ENCODE measurements around the gene USH1G.

USH1G gene

DNA sequence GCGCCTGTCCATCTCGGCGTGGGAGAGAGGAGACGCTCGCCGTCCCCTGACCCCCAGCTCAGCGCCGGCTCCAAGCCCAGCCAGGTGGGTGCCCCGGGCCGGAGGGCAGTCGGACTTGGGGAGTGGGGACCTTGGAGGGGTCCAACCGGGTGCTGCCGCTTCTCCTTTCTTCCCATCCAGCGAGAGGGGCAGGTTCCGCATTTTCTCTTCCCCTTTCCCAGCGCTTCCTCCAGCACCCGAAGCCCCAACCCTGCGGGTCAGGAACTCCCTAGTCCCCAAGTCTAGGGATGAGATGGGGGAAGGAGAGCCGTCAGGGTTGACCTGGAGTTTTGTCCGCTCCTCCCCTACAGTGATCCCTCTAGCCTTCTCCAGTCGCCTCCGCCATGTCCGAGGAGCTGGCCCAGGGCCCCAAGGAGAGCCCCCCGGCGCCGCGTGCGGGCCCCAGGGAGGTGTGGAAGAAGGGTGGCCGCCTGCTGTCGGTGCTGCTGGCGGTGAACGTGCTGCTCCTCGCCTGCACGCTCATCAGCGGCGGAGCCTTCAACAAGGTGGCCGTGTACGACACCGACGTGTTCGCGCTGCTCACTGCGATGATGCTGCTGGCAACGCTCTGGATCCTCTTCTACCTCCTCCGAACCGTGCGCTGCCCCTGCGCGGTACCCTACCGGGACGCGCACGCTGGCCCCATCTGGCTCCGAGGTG, 1.3 kb upstream of the USH1G start, which contains the start of gene OTOP2:
Gene OTOP2, plus strand, starts transcription at position 24 of the 699 bp plus-strand sequence. Its CDS starts 360 bp downstream, at position 384.
- no peaks in the 10 kb centered on the region for H3K4me1 ChIP-seq (ENCODE audit: control insufficient read depth, insufficient read depth, low read length, poor library complexity, severe bottlenecking)
- H3K36me3 ChIP-seq (ENCODE audit: control insufficient read depth, insufficient read depth, low read length): no peaks in the 10 kb centered on the region
- no peaks in the 10 kb centered on the region for H3K9me3 ChIP-seq (ENCODE audit: control insufficient read depth, low read length)
- H3K27ac ChIP-seq (ENCODE audit: low read depth, low read length, severe bottlenecking): no peak within 1 kb of the TSS
- WGBS, 2 experiments (ENCODE audit: insufficient coverage in 2 of 2): 6 to 11% methylated on average over 37 to 43 of the region's 54 CpGs
- peak within 1 kb of the TSS; percentile 29 for H3K4me3 ChIP-seq (ENCODE audit: extremely low read depth, insufficient read depth, low read length, poor library complexity, severe bottlenecking)

DNA sequence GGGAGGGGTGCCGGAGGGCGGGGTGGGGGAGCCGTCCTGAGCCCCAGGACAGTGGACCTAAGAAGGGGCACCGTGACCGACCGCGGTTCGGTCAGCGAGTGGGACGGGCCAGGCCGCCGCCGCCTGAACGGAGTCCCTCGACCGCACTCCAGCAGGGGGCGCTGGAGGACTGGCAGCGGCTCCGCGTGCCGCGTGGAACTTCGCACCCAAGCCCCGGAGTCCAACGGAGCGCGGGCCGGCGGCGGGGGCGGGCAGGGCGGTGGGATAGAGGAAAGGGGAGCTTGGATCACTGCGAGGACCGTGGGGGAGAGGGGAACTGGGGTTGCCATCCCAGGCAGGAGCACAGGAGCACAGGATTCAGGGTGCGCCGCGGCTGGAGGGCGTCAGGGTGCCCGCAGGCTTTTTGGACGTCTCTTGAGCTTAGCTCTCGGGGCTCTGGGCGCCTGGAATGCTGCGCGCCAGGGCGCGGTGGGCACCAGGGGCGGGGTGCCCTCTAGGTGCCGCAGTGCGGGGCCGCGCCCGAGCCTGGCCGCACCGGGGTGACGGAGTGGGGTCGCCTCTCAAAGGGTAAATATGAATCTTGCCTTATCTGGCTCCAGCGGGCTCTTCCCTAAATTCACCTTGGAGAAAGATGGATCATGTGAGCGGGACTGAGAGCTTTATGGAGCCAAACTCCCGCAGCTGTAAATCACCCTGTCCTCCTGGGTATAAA, 639 bp upstream of the USH1G start:
- no peaks in the 10 kb centered on the region for H3K9me3 ChIP-seq (ENCODE audit: control insufficient read depth, low read length)
- H3K4me3 ChIP-seq (ENCODE audit: extremely low read depth, insufficient read depth, low read length, poor library complexity, severe bottlenecking): peak overlapping the region; percentile 29
- no peaks in the 10 kb centered on the region for H3K4me1 ChIP-seq (ENCODE audit: control insufficient read depth, insufficient read depth, low read length, poor library complexity, severe bottlenecking)
- H3K27ac ChIP-seq (ENCODE audit: low read depth, low read length, severe bottlenecking): no peak overlapping the region
- 8 to 10% methylated on average over 38 to 43 of the region's 59 CpGs for WGBS, 2 experiments (ENCODE audit: insufficient coverage in 2 of 2)
- H3K36me3 ChIP-seq (ENCODE audit: control insufficient read depth, insufficient read depth, low read length): no peaks in the 10 kb centered on the region

DNA sequence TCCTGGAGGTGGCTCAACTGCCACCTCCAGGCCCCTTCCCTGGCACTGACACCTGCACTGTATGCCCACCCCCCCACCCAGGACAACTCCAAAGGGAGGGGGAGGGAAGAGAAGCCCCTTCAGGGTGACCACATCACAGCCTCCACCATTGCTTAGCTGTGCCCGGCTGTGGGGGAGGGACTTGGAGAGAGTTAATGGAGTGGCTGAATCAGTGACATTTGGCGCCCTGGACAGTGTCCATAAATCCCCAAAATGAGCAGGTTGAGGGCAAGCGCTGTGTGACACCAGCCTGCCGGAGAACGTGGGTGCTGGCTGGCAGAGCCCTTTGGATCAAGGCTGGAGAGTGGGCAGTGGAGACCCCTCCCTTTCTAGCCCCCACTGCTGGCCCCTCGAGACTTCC, 883 bp downstream of the USH1G start:
- Histone ChIP-seq H3K27ac (ENCODE audit: low read depth, low read length, severe bottlenecking) (no peak overlapping the region), H3K9me3 (ENCODE audit: control insufficient read depth, low read length) (no peaks in the 10 kb centered on the region), H3K4me1 (ENCODE audit: control insufficient read depth, insufficient read depth, low read length, poor library complexity, severe bottlenecking) (no peaks in the 10 kb centered on the region), H3K36me3 (ENCODE audit: control insufficient read depth, insufficient read depth, low read length) (no peaks in the 10 kb centered on the region), H3K4me3 (ENCODE audit: extremely low read depth, insufficient read depth, low read length, poor library complexity, severe bottlenecking) (no peak overlapping the region)
- WGBS, 2 experiments (ENCODE audit: insufficient coverage in 2 of 2): 82 to 85% methylated on average over 5 to 6 of the region's 6 CpGs

DNA sequence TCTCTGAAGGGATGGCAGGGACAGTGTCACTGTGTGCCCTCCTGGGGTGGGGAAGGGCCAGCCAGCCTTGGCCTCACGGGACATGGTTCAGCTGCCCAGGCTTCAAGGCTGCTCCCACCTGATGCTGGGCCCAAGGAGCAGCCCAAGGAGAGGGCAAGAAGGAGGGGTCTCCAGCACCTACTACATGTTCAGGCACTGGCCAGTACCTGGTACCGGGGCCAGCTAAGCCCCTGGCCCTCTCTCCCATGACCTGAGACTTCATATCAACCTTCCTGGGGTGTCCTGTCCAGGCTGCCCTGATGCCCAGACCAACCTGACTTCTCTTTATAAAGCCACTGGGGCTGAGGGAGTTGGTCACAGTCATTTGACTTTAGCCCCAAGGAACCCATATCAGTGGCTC, 1.3 kb downstream of the USH1G start:
- WGBS, 2 experiments (ENCODE audit: insufficient coverage in 2 of 2): 95 to 100% methylated on average over 2 of the region's 2 CpGs
- no peaks in the 10 kb centered on the region for H3K9me3 ChIP-seq (ENCODE audit: control insufficient read depth, low read length)
- H3K27ac ChIP-seq (ENCODE audit: low read depth, low read length, severe bottlenecking): no peak overlapping the region
- no peaks in the 10 kb centered on the region for H3K36me3 ChIP-seq (ENCODE audit: control insufficient read depth, insufficient read depth, low read length)
- no peak overlapping the region for H3K4me3 ChIP-seq (ENCODE audit: extremely low read depth, insufficient read depth, low read length, poor library complexity, severe bottlenecking)
- no peaks in the 10 kb centered on the region for H3K4me1 ChIP-seq (ENCODE audit: control insufficient read depth, insufficient read depth, low read length, poor library complexity, severe bottlenecking)

DNA sequence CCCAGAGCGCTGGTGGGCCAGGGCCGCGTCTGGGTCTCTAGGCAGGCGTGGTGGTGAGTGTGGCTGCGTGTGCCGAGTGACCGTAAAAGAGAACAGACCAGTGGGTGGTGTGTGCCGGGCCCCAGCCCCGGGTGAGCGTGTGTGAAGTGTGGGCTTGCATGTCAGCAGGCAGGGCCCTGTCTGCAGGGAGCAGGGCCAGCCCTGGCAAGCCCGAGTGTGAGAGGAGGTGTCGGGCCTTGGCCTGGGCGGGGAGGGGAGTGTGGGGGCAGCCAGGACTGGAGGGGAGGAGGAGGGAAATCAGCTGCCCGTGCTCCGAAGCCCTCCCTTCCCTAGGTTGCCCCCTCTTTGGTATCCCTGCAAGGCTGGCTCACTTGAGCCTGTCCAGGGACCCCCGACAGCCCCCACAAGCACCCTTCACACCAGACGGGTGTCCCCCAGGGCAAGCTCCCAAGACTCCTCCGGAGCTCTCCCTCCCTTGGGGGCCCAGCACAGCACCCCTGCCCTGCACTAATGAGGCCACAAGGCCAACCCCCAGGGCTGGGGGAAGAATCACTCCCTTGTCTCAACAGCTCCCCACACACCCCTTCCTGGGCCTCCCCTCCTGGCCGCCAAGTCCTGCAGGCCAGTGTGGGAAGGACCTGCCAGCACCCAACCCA, 1.9 kb downstream of the USH1G start:
- H3K27ac ChIP-seq (ENCODE audit: low read depth, low read length, severe bottlenecking): no peak overlapping the region
- no peaks in the 10 kb centered on the region for H3K36me3 ChIP-seq (ENCODE audit: control insufficient read depth, insufficient read depth, low read length)
- WGBS, 2 experiments (ENCODE audit: insufficient coverage in 2 of 2): 69 to 79% methylated on average over 13 to 14 of the region's 19 CpGs
- H3K4me3 ChIP-seq (ENCODE audit: extremely low read depth, insufficient read depth, low read length, poor library complexity, severe bottlenecking): no peak overlapping the region
- no peaks in the 10 kb centered on the region for H3K9me3 ChIP-seq (ENCODE audit: control insufficient read depth, low read length)
- H3K4me1 ChIP-seq (ENCODE audit: control insufficient read depth, insufficient read depth, low read length, poor library complexity, severe bottlenecking): no peaks in the 10 kb centered on the region

DNA sequence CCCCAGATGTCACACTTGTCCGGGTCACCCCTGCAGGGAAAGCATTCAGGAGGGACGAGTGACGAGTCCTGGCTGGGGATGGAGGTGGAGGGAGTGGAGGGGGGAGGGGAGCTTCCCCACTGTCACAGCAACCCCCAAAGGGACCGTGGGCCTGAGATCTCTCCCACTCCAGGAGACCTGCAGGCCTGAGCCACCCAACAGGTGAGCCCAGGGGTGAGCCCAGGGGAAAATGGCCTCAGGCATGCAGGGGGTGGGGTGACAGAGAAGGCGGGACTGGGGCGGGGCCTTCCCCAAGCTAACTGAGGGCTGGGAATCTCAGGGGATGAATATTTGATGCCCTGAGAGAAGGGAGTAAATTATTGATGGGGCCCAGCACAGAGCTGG, 2.4 kb downstream of the USH1G start:
- no peaks in the 10 kb centered on the region for H3K9me3 ChIP-seq (ENCODE audit: control insufficient read depth, low read length)
- WGBS, 2 experiments (ENCODE audit: insufficient coverage in 2 of 2): 51 to 67% methylated on average over 1 to 2 of the region's 6 CpGs
- no peak overlapping the region for H3K27ac ChIP-seq (ENCODE audit: low read depth, low read length, severe bottlenecking)
- no peaks in the 10 kb centered on the region for H3K36me3 ChIP-seq (ENCODE audit: control insufficient read depth, insufficient read depth, low read length)
- no peak overlapping the region for H3K4me3 ChIP-seq (ENCODE audit: extremely low read depth, insufficient read depth, low read length, poor library complexity, severe bottlenecking)
- H3K4me1 ChIP-seq (ENCODE audit: control insufficient read depth, insufficient read depth, low read length, poor library complexity, severe bottlenecking): no peaks in the 10 kb centered on the region

DNA sequence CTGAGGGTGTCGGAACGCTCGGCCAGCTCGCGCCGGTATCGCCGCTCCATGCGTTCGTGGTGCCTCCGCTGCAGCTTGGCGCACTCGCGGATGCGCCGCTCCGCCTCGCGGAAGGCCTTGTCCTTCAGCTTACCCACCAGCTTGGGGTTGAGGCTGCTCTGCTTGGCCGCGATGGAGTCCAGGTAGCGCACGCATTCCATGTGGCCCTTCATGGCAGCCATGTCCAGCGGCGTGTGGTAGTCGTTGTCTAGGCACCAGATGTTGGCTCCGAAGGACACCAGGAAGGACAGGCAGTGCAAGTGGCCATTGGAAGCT, 2.8 kb downstream of the USH1G start:
- WGBS, 2 experiments (ENCODE audit: insufficient coverage in 2 of 2): 95 to 97% methylated on average over 25 to 27 of the region's 27 CpGs
- H3K9me3 ChIP-seq (ENCODE audit: control insufficient read depth, low read length): no peaks in the 10 kb centered on the region
- no peak overlapping the region for H3K27ac ChIP-seq (ENCODE audit: low read depth, low read length, severe bottlenecking)
- H3K4me3 ChIP-seq (ENCODE audit: extremely low read depth, insufficient read depth, low read length, poor library complexity, severe bottlenecking): no peak overlapping the region
- H3K36me3 ChIP-seq (ENCODE audit: control insufficient read depth, insufficient read depth, low read length): no peaks in the 10 kb centered on the region
- no peaks in the 10 kb centered on the region for H3K4me1 ChIP-seq (ENCODE audit: control insufficient read depth, insufficient read depth, low read length, poor library complexity, severe bottlenecking)

DNA sequence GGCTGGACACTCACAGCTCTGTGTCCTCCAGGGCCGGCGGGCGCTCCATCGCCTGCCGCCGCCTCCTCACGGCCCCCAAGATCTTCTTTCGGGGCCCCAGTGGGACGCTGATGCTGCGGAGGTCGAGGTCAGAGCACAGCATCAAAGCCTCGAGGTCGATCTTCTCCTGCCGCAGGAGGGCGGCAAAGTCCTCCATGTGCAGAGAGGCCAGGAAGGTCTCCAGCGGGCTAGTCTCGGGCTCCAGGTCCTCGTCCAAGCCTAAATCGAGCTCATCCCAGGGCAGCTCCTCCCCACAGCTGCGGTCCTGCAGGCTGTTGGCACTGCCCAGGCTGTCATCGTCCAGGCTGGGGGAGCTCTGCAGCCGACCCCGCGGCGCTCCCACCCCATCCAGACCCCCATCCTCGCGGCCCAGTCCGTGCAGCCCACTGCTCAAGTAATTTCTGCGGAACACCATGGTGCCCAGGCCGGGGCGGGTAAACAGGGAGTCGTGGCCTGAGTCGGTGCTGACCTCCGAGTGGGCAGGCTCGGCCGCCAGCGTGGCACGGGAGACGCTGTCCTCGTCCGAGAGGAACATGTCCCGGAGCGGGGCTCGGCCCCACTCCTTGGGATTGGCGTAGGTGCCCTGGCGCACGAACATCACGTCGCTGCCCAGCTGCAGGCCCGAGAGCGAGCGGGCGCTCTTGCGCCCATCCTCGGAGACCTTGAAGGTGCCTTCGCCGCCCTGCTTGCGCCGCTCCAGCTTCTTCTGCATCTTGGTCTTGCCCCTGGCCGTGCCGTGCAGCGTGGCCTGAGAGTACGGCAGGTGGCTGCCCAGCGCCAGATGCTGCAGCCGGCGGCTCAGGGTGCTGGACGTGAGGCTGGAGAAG, 3.4 kb downstream of the USH1G start:
- WGBS, 2 experiments (ENCODE audit: insufficient coverage in 2 of 2): 87% methylated on average over 67 of the region's 67 CpGs
- no peak overlapping the region for H3K27ac ChIP-seq (ENCODE audit: low read depth, low read length, severe bottlenecking)
- H3K9me3 ChIP-seq (ENCODE audit: control insufficient read depth, low read length): no peaks in the 10 kb centered on the region
- H3K4me3 ChIP-seq (ENCODE audit: extremely low read depth, insufficient read depth, low read length, poor library complexity, severe bottlenecking): no peak overlapping the region
- H3K36me3 ChIP-seq (ENCODE audit: control insufficient read depth, insufficient read depth, low read length): no peaks in the 10 kb centered on the region
- no peaks in the 10 kb centered on the region for H3K4me1 ChIP-seq (ENCODE audit: control insufficient read depth, insufficient read depth, low read length, poor library complexity, severe bottlenecking)

DNA sequence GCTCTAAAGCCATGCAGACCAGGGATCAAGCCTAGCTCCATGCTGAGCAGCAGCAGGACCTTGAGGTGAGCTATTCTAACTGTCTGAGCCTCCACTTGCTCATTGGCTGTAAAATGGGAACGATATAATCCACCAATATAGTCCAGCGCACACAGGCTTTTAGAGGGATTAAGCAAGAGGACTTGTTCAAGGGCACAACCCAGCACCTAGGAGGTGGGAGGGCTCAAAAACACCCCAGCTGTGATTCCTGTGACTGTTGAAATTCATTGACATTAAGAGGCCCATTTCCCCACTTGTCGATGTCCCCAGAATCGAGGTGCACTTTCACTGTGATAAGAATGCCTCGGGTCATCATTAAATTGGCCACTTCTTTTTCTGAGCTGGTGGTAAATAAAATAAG, 4.1 kb downstream of the USH1G start:
- Histone ChIP-seq H3K4me1 (ENCODE audit: control insufficient read depth, insufficient read depth, low read length, poor library complexity, severe bottlenecking) (no peaks in the 10 kb centered on the region), H3K27ac (ENCODE audit: low read depth, low read length, severe bottlenecking) (no peak overlapping the region), H3K9me3 (ENCODE audit: control insufficient read depth, low read length) (no peaks in the 10 kb centered on the region), H3K4me3 (ENCODE audit: extremely low read depth, insufficient read depth, low read length, poor library complexity, severe bottlenecking) (no peak overlapping the region), H3K36me3 (ENCODE audit: control insufficient read depth, insufficient read depth, low read length) (no peaks in the 10 kb centered on the region)
- WGBS, 2 experiments (ENCODE audit: insufficient coverage in 2 of 2): 95 to 100% methylated on average over 4 to 5 of the region's 5 CpGs

DNA sequence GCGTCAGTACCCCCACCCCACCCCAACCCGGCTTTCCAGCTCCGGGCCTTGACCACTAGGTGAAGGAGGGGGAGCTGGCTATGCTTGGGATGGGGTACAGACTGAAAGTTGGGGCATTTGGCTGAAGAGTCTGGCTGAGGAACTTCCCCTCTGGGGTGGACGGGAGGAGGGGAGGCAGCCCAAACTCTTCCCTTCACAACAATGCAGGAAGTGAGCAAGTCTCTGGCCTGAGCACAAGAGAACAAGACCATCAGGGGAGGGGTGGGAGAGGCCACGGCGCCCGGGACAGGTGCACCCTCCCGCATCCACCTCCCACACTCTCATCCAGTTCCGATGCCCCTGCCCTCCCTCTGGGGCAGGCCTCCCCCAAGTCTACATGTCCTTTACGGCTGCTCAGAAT, 5.6 kb downstream of the USH1G start:
- Histone ChIP-seq H3K4me1 (ENCODE audit: control insufficient read depth, insufficient read depth, low read length, poor library complexity, severe bottlenecking) (no peaks in the 10 kb centered on the region), H3K27ac (ENCODE audit: low read depth, low read length, severe bottlenecking) (no peak overlapping the region), H3K36me3 (ENCODE audit: control insufficient read depth, insufficient read depth, low read length) (no peaks in the 10 kb centered on the region), H3K4me3 (ENCODE audit: extremely low read depth, insufficient read depth, low read length, poor library complexity, severe bottlenecking) (no peak overlapping the region), H3K9me3 (ENCODE audit: control insufficient read depth, low read length) (no peaks in the 10 kb centered on the region)
- 98 to 100% methylated on average over 2 to 6 of the region's 10 CpGs for WGBS, 2 experiments (ENCODE audit: insufficient coverage in 2 of 2)
